Measurements from ENCODE around the gene DNAH2.
A peak's percentile ranks its signal among the peaks of the same experiment; 100 is the strongest.

The DNAH2 gene

DNA sequence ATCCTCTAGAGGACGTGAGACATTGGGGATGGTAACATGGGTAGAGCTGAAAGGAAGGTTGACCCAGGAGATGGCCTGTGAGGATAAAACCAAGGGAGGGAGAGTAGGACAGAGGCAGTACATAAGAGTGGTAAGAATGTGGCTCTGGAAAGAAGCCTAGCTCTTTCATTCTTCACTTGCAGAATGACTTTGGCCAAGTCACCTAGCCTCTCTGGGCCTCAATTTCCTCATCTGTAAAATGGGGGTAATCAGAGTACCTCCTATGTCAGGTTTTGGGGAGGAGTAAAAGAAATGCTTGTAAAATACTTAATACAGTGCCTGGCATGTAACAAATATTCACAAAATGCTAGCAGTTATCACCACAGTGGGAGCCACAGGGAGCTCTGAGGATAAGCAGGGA is 123.3 kb downstream of the DNAH2 start:
- no peak for DNase-seq

- peak; percentile 97 for DNase-seq
These were observed 123.9 kb downstream of the DNAH2 start for GRCh38 chr17:7841396-7841914.

DNA sequence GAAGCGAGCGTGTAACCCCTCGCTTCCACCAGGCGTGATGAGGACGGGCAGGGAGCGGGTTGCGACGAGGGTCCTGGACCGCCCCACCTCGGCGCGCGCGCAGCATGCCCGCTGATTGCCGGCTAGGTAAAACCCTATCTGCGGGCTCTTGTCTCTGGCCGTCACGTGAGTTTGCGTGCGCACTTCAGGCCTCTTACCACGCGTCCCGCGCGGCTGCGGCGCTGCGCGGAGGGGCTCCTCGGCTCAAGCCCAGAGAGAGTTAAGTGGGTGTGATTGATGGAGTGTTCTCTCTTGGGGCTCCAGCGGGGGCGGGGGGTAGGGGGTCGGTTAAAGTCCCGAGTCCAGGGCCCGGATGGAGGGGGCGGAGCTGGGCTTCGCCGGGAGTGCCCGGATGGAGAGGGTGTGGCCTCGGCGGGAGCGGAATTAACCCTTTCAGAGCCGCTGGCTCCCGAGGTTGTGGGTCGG is 124.4 kb downstream of the DNAH2 start:
- DNase-seq, result peak; percentile 86

DNA sequence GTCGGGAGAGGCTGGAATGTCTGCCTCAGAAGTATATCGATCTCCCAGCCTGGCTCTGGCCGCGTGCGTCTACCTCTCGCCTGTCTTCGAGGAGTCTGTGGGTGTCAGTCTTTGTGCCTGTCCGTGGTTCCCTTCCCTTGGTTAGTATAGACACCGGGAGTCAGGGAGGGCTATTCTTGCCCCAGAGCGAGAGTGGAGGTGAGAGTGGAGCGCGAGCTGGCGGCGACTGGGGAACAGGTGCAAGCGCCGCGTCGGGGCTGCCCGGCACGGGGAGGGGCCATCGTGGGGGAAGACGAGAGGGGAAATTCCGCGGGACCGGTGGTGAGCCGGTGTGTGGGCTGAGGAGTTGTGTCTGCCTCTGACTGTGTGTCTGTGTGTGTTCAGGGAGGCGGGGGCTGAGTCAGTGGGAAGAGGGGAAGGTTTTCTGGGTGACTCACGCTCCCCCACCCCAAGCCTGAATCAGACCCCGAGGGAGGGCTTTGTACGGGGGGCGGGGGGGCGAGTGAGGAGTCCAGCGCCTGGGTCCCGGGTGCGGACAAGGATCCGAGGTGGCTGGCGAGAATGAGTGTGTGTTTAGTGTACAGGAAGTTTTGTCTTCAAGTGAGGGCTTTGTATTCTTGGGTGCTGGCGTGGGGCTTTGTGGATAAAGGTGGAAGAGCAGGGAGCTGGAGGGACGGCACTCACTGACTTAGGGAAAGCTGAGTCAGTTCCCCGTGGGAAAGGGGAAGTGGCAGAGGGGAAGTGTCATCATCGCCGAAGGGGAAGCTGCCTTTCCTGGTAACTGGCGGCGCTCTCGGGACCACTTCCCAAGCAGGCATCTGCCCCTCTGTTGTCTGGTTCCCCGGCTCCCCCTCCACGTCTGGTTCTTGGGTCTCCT is 125.1 kb downstream of the DNAH2 start:
- DNase-seq, result peak; percentile 99

DNA sequence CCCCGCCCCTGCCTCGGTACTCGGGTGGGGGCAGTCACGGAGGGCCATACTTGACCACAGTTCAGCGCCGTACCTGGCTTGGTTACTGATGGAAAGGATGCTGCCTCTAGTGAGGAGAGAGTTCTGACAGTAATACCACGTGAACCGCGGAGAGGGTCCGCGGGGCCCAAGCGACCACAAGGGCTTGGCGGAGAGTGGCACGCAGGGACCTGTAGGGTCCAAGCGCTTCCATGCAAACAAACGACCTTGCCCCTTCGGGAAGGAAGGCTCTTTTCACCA is 125.7 kb downstream of the DNAH2 start:
- no peak for DNase-seq

- DNase-seq, result peak; percentile 96
These were observed 126.2 kb downstream of the DNAH2 start for GRCh38 chr17:7843536-7844291.

GRCh38 chr17:7844292-7845154 is 127.0 kb downstream of the DNAH2 start:
- DNase-seq, result peak; percentile 93

- DNase-seq, result no peak
These were observed 128.0 kb downstream of the DNAH2 start for GRCh38 chr17:7845359-7846062.

- DNase-seq, result no peak
These were observed 128.7 kb downstream of the DNAH2 start for GRCh38 chr17:7846063-7846735.

DNA sequence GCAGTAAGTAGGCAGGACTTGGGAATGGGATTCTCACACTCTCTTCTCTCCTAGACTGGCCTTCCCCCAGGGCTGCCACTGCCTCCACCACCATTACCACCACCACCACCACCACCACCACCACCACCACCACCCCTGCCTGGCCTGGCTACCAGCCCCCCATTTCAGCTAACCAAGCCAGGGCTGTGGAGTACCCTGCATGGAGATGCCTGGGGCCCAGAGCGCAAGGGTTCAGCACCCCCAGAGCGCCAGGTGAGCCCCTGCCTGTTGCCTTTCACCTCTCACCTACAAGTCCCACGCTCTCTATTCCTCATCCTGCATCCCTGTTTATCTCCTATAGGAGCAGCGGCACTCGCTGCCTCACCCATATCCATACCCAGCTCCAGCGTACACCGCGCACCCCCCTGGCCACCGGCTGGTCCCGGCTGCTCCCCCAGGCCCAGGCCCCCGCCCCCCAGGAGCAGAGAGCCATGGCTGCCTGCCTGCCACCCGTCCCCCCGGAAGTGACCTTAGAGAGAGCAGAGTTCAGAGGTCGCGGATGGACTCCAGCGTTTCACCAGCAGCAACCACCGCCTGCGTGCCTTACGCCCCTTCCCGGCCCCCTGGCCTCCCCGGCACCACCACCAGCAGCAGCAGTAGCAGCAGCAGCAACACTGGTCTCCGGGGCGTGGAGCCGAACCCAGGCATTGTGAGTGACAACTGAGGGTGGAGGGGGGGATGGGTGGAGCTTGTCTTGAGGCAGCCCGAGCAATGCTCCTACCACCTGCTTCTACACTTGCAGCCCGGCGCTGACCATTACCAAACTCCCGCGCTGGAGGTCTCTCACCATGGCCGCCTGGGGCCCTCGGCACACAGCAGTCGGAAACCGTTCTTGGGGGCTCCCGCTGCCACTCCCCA is 129.5 kb downstream of the DNAH2 start:
- DNase-seq, result no peak

DNA sequence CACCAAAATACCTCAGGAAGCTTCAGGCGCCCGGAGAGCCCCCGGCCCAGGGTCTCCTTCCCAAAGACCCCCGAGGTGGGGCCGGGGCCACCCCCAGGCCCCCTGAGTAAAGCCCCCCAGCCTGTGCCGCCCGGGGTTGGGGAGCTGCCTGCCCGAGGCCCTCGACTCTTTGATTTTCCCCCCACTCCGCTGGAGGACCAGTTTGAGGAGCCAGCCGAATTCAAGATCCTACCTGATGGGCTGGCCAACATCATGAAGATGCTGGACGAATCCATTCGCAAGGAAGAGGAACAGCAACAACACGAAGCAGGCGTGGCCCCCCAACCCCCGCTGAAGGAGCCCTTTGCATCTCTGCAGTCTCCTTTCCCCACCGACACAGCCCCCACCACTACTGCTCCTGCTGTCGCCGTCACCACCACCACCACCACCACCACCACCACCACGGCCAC is 130.6 kb downstream of the DNAH2 start:
- DNase-seq, result no peak

GRCh38 chr17:7848739-7849129 is 131.2 kb downstream of the DNAH2 start:
- DNase-seq, result no peak

DNA sequence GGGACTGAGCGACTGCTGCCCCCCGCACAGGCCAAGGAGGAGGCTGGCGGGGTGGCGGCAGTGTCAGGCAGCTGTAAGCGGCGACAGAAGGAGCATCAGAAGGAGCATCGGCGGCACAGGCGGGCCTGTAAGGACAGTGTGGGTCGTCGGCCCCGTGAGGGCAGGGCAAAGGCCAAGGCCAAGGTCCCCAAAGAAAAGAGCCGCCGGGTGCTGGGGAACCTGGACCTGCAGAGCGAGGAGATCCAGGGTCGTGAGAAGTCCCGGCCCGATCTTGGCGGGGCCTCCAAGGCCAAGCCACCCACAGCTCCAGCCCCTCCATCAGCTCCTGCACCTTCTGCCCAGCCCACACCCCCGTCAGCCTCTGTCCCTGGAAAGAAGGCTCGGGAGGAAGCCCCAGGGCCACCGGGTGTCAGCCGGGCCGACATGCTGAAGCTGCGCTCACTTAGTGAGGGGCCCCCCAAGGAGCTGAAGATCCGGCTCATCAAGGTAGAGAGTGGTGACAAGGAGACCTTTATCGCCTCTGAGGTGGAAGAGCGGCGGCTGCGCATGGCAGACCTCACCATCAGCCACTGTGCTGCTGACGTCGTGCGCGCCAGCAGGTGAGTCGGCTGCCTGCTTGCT is 131.7 kb downstream of the DNAH2 start:
- peak; percentile 20 for DNase-seq

GRCh38 chr17:7849751-7850504 is 132.4 kb downstream of the DNAH2 start:
- DNase-seq, result peak; percentile 20

- DNase-seq, result no peak
These were observed 133.3 kb downstream of the DNAH2 start for GRCh38 chr17:7850701-7851437.

- DNase-seq, result peak; percentile 95
These were observed 134.1 kb downstream of the DNAH2 start for GRCh38 chr17:7851438-7852261.

- DNase-seq, result no peak
These were observed 134.7 kb downstream of the DNAH2 start for GRCh38 chr17:7852262-7852670.
